ENCODE results near the gene ME3. TPM values are rescaled to one million over a fixed set of nuclear protein-coding genes. Genes with fewer than 3 reads are reported as not detected.

The ME3 gene
- total RNA-seq, 1 experiment from 2014 or later = 35.3 TPM

GRCh38 chr11:86475027-86475426 is 197.4 kb downstream of the ME3 start:
- intact Hi-C loops (cut with micrococcal nuclease; ENCODE audit: unreplicated experiment) = no loop called here
- CTCF ChIA-PET = no interaction called here

GRCh38 chr11:86473991-86474833 is 198.2 kb downstream of the ME3 start:
- H3K4me1 ChIP-seq (ENCODE audit: control insufficient read depth, insufficient read depth, low read length) = peaks cover 34% of the 10 kb centered on the region
- POLR2A ChIA-PET = no interaction called here
- in situ Hi-C loops (cut with HindIII; ENCODE audit: low pct_unique_long_range_greater_than_20kb, low sequenced_read_pairs) = no loop called here
- ATAC-seq = peak; percentile 66
- no TSS peak for BruUV-seq (replicated peaks)
- H3K9me3 ChIP-seq (ENCODE audit: control insufficient read depth, insufficient read depth, low read depth, low read length) = no peaks in the 10 kb centered on the region
- H3K27ac ChIP-seq (ENCODE audit: low read length) = peak overlapping the region; percentile 67
- no peak overlapping the region for H3K4me3 ChIP-seq (ENCODE audit: low read depth in 2 of 2, low read length in 2 of 2)
- intact Hi-C loops (cut with micrococcal nuclease; ENCODE audit: unreplicated experiment) = no loop called here
- no peaks in the 10 kb centered on the region for H3K36me3 ChIP-seq (ENCODE audit: control insufficient read depth, insufficient read depth, low read length)
- no peak for TF ChIP-seq REST (IDR thresholded peaks at IDR 0.05; ENCODE audit: insufficient read depth in 1 of 2, low read depth in 2 of 2, low read length in 1 of 2)
- no peak for TF ChIP-seq POLR2AphosphoS5 (IDR thresholded peaks at IDR 0.05; ENCODE audit: low read depth, low read length)
- no peak for TF ChIP-seq CTCF (IDR thresholded peaks at IDR 0.05)
- TF ChIP-seq TCF7L2 (IDR thresholded peaks at IDR 0.05; ENCODE audit: low read depth, low read length) = no peak
- TF ChIP-seq SIN3A (IDR thresholded peaks at IDR 0.05; ENCODE audit: borderline replicate concordance, insufficient read depth, low read depth, low read length) = no peak
- CTCF ChIA-PET = no interaction called here
- H3K27me3 ChIP-seq (ENCODE audit: control insufficient read depth, insufficient read depth, low read length) = no peaks in the 10 kb centered on the region
- DNase-seq (ENCODE audit: low read depth, low spot score) = no peak

More at GRCh38 chr11:86475027-86475426, 197.4 kb downstream of the ME3 start:
- in situ Hi-C loops (cut with HindIII; ENCODE audit: low pct_unique_long_range_greater_than_20kb, low sequenced_read_pairs) = no loop called here
- no peaks in the 10 kb centered on the region for H3K9me3 ChIP-seq (ENCODE audit: control insufficient read depth, insufficient read depth, low read depth, low read length)
- ATAC-seq (no peak), DNase-seq (ENCODE audit: low read depth, low spot score) (no peak)
- H3K36me3 ChIP-seq (ENCODE audit: control insufficient read depth, insufficient read depth, low read length) = no peaks in the 10 kb centered on the region
- TF ChIP-seq REST (IDR thresholded peaks at IDR 0.05; ENCODE audit: insufficient read depth in 1 of 2, low read depth in 2 of 2, low read length in 1 of 2) (no peak), POLR2AphosphoS5 (IDR thresholded peaks at IDR 0.05; ENCODE audit: low read depth, low read length) (no peak), SIN3A (IDR thresholded peaks at IDR 0.05; ENCODE audit: borderline replicate concordance, insufficient read depth, low read depth, low read length) (no peak), CTCF (IDR thresholded peaks at IDR 0.05) (no peak), TCF7L2 (IDR thresholded peaks at IDR 0.05; ENCODE audit: low read depth, low read length) (no peak)
- no TSS peak for BruUV-seq (replicated peaks)
- peaks cover 34% of the 10 kb centered on the region for H3K4me1 ChIP-seq (ENCODE audit: control insufficient read depth, insufficient read depth, low read length)
- peak overlapping the region; percentile 67; the same call in 1 of the 2 replicates for H3K27ac ChIP-seq (ENCODE audit: low read length)
- POLR2A ChIA-PET = no interaction called here
- H3K4me3 ChIP-seq (ENCODE audit: low read depth in 2 of 2, low read length in 2 of 2) = no peak overlapping the region
- H3K27me3 ChIP-seq (ENCODE audit: control insufficient read depth, insufficient read depth, low read length) = no peaks in the 10 kb centered on the region
